Measurements from ENCODE around the gene DSCAML1. TPM values are rescaled to one million over a fixed set of nuclear protein-coding genes. Genes with fewer than 3 reads are reported as not detected.

The DSCAML1 gene
- total and polyA plus RNA-seq, 2 of the 8 experiments (the other 6 are each of a cell fraction or from before 2014, with no cell fraction given) = 0.19 to 0.24 TPM

- TF ChIP-seq YY1 (IDR thresholded peaks at IDR 0.05; ENCODE audit: low read depth, low read length) (no peak), HDAC2 (IDR thresholded peaks at IDR 0.05; ENCODE audit: borderline replicate concordance in 1 of 2, low read depth in 2 of 2, low read length in 2 of 2) (no peak), ASH2L (IDR thresholded peaks at IDR 0.05; ENCODE audit: low read length) (no peak), CTCF (IDR thresholded peaks at IDR 0.05; ENCODE audit: control extremely low read depth in 1 of 3, insufficient read depth in 1 of 3, low read depth in 1 of 3, low read length in 3 of 3) (no peak)
Measured at GRCh38 chr11:117583063-117583801, 213.8 kb downstream of the DSCAML1 start (continued).

Data from H1 (cell line).